NCI-H128 (cell line): ENCODE measurements around the gene PDCD1LG2.
"Not testable (repeated sequence)": the region's sequence is repeated elsewhere in the genome, so short reads cannot be mapped to it uniquely, and the experiment has no call there.

ENCODE experiments used
- DNase-seq: peaks from one replicate; lab custom pipeline; 2025; ENCODE audit not compliant: unreplicated experiment; lab: John Stamatoyannopoulos, UW

Gene PDCD1LG2

DNA sequence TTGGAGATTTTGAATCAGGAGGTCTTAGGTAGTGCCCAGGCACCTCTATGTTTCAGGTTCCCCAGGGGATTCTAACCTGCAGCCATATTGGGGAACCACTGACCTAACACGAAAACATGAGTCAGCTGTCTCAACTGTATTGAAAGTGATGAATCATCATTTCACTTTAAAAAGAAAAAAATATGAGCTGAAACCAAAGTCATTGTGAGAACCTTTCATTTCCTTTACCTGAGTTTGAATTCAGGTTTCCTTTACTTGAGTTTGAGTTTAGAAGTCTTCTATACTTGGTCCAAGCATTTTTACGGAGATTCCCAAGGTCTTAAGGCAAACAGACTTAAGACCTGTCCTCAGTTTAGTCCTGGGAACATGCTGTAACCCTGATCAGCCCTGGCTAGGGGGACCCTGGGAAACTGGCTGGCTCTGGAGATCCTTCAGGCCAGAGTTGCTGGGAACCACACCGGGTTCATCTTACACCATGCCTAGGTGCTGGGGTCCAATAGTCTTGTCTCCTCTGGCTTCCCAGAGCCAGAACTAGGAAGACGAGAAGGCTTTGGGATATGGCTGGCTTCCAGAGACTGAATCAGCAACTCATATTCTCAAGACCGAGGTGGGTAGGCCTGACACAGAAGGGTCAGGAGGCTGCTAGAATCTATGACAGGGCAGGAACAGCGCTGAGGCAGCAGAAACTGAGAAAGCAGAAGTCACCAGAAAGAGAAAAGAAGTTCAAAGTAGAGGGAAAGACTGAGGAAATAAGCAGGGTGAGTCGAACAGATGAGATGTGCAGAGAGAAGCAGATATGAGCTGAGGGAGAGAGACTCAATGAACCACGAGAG lies 16.4 kb upstream of the PDCD1LG2 start:
- no peak for DNase-seq

DNA sequence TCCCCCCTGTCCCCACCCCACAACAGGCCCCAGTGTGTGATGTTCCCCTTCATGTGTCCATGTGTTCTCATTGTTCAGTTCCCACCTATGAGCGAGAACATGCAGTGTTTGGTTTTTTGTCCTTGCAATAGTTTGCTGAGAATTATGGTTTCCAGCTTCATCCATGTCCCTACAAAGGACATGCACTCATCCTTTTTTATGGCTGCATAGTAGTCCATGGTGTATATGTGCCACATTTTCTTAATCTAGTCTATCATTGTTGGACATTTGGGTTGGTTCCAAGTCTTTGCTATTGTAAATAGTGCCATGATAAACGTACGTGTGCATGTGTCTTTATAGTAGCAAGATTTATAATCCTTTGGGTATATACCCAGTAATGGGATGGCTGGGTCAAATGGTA lies 15.6 kb upstream of the PDCD1LG2 start:
- DNase-seq, result not testable (repeated sequence)

DNA sequence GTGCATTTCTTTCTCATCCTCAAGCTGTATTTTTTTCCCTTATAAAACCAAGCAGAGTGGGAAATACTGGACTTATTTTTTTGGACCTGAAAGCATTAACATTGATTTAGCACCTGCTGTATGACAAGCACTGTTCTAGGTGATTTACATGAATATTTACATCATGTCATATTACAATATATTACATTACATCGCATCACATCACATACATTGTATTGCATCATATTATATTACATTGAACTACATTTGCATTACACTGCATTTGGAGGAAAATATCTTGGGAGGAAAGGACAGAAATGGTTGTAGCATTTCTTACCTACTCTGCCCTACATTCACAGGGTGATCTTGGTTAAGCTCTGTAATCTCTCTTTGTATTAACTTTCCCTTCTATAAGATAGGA lies 11.2 kb upstream of the PDCD1LG2 start:
- DNase-seq, result no peak

DNA sequence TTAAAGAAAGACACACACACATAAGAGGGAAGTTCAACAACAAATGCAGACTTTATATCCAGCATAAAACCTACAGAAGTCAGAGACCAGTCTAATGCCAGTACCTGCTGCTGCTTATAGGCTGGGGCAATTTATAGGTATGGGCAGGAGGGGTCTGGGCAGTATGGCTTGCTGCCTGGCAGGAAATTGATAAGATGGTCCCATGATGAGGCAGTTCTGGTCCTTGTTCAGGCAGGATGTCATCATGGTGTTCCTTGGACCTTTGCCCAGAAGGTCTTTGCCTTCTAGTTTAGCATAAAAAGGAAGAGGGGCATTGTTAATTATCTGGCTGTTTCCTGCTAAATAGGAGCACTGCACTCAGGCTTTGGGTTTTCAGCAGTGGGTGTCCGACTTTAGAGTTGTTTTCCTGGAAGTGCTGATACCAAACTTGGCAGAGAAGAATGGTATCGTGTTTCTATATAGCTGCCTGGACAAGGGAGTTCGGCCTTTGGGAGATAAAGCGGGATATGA lies 10.4 kb upstream of the PDCD1LG2 start:
- DNase-seq, result no peak

DNA sequence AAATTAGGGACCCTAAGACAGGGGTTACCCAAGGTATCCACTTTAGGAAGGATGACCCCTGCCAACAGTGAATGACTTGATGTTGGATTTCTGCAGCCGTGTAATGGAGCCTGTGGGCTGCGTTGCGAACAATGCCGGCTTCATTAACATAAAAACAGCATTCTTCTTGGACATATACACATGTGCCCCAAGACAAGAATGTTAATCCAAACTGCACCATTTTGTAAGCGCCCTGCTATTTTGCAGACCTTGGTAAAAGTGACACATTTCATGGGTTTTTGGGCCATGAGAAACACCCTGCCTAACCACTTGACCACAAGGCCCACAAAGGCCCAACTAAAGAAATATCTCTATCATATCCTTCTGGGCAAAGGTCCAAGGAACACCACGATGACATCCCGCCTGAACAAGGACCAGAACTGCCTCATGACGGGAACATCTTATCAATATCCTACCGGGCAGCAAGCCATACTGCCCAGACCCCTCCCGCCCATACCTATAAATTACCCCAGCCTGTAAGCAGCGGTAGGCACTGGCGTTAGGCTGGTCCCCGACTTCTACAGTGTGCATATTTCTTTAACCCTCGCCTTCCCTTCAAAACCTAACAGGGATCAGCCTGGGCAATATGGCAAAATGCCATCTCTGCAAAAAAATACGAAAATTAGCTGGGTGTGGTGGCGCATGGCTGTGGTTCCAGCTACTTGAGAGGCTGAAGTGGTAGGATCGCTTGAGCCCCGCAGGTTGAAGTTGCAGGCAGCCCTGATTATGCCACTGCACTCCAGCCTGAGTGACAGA lies 9.7 kb upstream of the PDCD1LG2 start:
- DNase-seq, result no peak

DNA sequence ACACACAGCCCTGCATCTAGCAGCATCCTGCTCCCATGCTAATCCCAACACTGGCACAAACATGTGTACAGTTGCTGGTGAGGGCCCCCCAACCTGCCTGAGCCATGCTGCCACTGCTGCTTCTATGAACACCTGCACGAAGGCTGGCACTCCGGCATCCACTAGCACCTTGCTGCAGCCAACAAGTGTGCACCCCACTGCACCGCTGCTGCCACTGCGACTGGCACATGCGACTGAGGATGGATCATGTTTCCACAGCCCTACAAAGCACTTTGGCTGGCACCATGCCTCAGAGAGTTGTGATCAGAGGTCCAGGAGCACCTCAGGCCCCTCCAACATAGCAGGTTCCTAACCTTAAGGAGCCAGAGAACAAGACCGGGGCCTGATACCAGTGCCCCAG lies 7.8 kb upstream of the PDCD1LG2 start:
- DNase-seq, result no peak

DNA sequence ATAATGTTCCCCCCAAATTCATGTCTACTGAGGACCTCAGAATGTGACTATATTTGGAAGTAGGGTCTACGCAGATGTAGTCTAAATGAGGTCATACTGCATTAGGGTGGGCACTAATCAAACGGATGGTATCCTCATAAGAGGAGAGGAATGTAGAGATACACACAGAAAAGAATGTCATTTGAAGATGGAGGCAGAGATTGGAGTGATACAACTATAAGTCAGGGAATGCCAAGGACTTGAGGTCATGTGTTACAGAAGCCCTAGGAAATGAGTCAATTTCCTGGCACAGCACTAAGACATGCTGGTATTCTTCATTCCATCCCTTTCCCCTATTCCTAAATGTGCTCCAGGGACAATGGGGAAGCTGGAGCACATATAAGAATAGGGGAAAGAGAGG lies 758 bp upstream of the PDCD1LG2 start:
- DNase-seq, result no peak

DNA sequence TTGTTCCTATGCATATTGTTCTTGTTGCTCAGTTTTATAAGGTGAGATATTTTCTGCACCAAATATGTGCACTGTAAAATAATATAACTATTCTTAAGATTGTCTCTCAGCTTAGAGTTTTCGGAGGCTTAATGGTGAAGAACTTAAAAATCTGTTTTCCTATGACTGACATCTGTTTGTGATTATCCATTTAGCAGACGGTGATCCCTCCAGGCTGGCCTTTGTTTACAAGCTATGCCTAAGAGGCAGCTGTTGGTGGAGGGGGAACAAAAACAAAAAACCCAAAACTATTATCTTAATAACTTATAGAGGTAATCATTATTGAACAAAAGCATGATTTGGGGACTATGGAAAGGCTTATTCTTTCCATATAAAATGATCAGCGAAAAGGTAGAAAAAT lies 658 bp downstream of the PDCD1LG2 start:
- no peak for DNase-seq

DNA sequence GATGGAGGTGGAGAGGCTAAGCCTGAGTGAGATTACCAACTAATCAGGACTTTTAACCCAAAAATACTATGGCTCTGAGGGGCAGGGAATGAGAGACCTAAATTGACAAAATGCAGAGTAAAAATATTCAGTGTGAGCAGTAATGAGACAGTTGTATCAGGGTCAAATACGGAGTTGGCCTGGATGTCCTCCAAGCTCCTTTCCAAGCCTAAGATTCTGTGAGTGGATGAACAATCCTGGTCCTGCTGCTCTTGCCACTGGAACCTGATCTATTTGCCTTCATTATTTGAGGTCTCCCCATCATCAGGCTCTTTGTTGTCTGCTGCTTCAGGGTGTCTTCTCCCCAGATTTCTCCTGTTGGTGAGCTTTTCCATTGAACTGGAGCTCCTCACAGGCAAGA lies 1.1 kb downstream of the PDCD1LG2 start:
- no peak for DNase-seq

DNA sequence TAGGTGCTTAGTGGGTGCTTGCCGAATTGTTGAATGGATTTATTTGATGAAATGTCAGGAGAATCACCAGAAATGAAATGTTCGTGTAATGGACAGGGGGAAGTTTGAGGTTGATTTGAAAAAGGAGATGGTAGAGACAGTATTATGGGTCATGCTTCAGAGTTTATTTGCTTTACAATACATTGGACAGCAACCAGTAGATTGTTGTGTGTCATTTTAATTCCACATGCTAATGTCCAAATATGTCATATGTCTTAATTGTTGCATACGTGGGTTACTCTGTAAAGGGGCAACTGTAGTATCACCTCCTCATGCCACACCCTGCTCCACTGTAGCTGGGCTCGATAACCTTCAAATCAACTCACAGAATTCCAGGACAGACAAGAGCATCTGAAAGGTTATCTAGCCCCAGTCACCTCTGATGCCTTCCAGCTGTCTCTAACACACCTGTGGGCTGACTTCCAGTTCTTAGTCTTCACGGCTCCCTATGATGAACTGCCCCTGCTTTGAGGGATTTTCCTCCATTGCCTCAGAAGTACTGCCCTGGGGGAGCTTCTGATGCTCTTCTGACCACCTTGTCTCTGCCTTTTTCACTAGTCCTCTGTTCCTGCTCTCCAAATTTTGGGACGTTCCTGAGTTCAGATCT lies 1.7 kb downstream of the PDCD1LG2 start:
- no peak for DNase-seq

DNA sequence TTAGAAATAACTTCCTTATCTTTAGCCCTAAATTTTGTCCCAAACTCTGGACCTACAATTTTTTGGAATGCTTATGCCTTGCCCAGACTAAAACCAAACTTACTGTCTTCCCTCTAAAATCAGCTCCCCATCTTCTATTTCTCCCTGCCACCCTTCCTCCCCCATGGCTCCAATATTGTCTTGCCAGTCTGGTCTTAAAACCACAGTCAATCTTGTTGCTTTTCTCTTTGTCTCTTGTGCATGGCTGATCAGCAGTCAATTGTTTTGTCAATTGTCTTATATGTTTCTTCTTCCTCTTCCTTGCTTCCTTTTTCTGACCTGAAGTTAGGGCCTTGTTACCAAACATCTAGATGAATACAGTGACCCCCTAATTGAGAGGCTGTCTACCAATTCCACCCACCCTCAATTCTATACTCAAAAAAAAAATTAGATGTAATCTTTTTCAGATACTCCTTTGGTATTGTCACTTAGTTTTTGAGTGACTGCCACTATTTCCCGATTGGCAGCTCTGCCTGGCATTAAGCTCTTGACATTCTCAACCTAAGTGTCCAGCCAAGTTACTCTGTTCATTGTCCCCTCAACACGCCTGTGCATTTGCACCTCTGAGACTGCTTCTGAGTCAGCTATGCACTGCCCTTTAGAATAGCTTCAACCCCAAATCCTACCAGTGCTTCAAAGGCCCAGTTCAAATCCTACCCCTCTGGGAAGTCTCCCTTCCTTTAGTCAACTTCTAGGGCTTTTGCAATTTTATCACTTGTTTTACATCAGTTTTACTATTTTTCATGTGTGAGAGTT lies 2.5 kb downstream of the PDCD1LG2 start:
- no peak for DNase-seq

DNA sequence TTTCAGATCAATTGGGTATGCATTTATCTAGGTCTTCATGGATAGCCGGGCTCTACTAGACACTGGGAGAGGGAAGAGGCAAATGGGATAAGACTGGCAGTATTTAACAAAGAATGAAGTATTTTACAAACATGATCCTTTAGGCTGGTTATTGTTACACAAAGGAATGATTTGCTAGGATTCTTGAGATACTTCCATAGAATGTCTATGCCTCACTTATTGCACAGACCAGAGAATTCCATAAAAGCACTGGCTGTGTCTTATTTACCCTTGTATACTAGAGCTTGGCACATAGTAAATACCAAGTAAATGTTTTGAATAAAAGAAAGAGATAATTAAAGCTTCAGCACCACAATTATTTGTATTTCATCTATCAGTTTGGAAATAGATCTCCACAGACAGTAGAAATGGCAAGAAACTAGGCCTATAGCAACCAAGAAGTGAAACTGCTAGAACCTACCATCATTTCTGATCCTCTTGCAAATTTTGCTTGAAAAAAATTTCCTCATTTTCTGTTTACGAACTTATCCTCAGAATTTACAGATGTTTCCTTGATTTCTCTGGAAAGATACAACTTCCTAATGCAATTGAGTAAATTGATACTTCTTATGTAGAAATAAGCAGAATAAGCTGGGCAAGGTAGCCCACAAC lies 3.8 kb downstream of the PDCD1LG2 start:
- DNase-seq, result no peak

DNA sequence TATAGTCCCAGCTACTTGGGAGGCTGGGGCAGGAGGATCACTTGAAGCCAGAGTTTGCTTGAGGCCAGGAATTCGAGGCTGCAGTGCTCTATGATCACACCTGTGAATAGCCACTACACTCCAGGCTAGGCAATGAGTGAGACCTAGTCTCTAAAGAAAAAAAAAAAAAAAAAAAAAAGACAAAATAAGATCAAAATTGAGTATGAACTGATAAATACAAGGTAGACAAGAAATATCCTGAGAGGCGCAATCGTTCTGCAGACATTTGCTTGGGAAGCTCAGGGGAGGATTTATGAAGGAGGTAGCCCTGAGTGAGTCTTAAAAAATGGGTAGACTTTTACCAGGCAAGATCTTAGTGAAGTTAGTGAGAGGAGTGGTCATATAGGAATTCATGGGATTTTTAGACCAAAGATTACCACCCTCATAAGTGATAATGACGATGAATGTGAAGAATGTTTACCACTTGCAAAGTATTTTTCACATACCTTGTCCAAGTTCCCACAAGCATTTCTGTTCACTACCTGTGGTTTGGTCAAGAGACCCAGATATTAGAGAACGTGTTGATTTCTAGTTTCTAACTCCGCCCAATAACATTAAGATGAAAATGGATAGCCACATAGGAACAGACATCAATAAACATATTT lies 4.4 kb downstream of the PDCD1LG2 start:
- no peak for DNase-seq

DNA sequence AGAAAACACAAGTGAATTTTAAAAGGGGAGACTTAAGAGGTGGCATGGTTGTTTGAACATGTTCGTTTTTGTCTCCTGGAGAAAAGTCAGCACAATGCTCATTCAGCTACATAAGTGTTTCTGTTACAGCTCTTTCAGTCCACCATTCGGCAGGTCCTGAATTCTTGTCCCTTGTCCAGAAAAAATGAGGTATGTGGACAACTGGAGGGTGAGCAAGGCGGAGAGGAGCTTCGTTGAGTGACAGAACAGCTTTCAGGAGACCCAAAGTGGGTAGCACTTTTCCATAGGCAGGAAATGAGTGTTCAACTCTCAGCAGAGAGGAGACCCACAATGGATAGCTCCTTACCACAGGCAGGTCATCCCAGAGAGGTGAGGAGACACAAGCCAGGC lies 4.9 kb downstream of the PDCD1LG2 start:
- DNase-seq, result no peak

DNA sequence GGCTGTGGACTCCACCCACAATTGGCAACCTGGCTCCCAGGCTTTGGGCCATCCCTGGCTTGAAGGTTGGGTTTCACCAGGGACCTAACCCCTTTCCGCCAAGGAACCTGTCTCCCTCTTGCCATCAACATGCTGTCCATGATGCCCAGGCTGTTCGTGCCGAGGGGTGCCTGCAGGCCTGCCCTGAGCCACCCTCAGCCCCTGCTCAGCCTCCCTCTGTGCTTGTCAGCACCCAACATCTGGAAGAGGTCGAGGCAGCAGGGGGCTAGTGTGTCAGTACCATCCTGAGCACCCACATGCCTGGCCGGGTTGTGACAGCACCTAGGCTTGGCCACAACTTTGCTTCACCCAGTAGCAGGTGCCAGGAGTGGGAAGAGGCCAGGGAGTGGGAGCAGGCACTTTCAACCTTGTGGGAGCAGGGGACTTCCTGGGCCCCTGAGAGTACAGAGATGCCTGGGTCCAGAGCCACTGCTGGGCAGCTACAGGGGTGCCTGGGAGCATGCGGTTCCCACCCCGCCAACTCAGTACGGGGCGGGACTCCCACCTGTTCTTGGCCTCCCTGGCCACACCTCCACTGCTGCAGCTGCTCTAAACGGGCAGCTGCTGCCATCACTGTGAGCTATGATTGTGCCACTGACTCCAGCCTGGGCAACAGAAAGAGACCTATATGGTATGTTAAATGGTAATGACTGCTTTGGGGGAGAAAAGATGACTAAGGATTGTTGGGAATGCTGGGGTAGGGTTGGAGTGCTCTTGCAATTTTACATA lies 6.3 kb downstream of the PDCD1LG2 start:
- no peak for DNase-seq

DNA sequence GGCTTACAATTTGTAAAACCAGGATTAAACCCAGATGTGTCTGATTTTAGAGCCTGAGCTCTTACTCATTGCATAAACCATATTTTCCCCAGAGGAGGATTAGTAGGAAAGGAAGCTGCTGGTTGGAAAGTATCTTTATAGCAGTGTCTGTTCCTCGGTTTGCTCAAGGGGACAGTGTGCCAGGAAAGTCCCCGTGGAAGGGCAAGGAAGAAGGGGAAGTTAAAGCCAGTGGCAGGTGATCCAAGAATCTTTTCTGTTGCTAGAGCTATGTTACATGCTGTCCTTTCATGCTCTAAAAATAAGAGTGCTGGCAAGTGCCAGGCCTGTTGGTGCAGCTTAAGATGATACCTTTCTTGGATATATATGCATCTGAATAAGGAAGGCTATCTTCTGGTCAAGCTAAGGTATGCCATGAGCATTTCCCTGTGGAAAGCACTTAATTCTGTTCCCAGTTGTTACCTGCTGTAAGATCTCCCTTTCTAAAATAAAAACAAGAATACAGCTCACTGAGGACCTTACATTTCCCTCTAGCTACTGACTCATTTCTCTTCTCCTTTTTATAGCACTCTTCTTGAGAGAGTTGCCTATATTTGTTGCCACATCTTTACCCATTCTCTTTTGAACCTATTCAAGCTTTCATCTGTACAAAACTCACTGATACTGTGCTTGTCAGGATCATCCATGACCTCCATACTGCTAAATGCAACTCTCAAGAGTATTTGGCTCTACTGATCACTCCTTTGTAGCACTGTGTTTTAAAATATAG lies 8.0 kb downstream of the PDCD1LG2 start:
- DNase-seq, result no peak

DNA sequence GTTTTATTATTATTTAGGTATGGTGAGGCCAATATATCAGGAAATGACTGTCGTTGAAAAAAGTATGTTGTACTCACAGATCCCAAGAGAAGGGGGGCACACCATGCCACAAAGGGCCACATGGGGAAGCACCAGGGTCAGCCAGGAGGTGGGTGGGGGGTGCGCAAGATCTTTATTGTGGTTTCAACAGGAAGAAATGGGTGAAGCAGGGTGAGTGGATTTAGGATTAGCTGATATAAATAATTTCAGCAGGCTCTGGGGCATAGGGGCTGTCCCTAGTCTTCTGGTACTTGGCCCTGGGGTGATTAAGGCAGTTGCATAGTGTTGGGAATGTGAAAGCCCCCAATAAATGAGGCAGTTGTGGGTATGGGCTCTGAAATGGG lies 8.6 kb downstream of the PDCD1LG2 start:
- DNase-seq, result no peak

DNA sequence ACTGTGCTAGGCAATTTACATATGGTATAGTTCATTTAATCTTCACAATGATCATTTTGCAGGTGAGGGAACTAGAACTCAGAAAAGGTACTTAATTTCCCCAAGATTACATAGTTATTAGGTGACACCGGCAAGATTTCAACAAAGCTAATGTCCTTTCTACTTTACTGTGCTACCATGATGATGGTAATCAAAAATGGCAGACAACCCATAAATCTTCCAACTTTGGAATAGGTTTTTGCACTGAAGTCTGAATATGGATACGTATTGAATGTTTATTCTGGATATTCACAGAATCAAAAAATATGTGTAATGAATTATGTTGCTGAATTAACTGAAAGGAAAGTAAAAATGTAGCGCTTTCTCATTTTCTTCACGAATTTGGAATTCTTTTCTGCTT lies 13.8 kb downstream of the PDCD1LG2 start:
- no peak for DNase-seq
